Thyroid gland (tissue), 4 donors: Measurements from ENCODE around the gene SLC7A14. TPM values are rescaled to one million over a fixed set of nuclear protein-coding genes. Genes with fewer than 3 reads are reported as not detected.

Experiments used
- DNase-seq, 2 donors: peaks; one replicate each; pipeline ENCODE4 v3.0.0-alpha.2; 2019
- H3K27ac ChIP-seq, 3 donors: fragments of 200-600 bp; sonication (generic); 1 replicate in 2 of 3; 2 replicates in 1 of 3; pipeline ENCODE4 v1.5.1; 2016 to 2019; ENCODE audit warnings: mild to moderate bottlenecking in 1 of 3, moderate library complexity in 1 of 3
- H3K27me3 ChIP-seq: fragments of 200-600 bp; sonication (generic); one replicate; pipeline ENCODE4 v1.5.1; 2019
- H3K36me3 ChIP-seq, 2 donors: fragments of 200-600 bp; sonication (generic); one replicate each; pipeline ENCODE4 v1.5.1; 2016 to 2019
- H3K4me1 ChIP-seq, 2 donors: fragments of 200-600 bp; sonication (generic); one replicate each; pipeline ENCODE4 v1.5.1; 2017 to 2019
- H3K4me3 ChIP-seq, 3 donors: fragments of 200-600 bp; sonication (generic); replicated peaks in 1 of 3; 1 replicate in 2 of 3; 2 replicates in 1 of 3; pipeline ENCODE4 v1.5.1; 2016; ENCODE audit warnings: mild to moderate bottlenecking in 1 of 3
- H3K9me3 ChIP-seq: fragments of 200-600 bp; sonication (generic); one replicate; pipeline ENCODE4 v1.5.1; 2017
- POLR2A ChIP-seq, 2 donors: fragments of 450-650 bp; IDR thresholded peaks; one replicate each; pipeline ENCODE4 v1.6.1; 2017; ENCODE audit warnings: antibody characterized with exemption in 2 of 2, mild to moderate bottlenecking in 2 of 2, moderate library complexity in 1 of 2
- WGBS, 2 donors: methylation state at CpG; one replicate each; pipeline ENCODE4 v1.1.5; 2017; 5-methylcytosine and 5-hydroxymethylcytosine counted together
- intact Hi-C: fragments of 100-400 bp; cut with DNase I; formaldehyde crosslinking; loops from one replicate; pipeline ENCODE4 v1.15.1; 2023
- total RNA-seq, 4 donors: library from RNA; depleted of rRNA; stranded (reverse); fragments of >200 nt; gene quantifications; one replicate each; pipeline ENCODE4 v1.2.3, GENCODE V29; 2016
- TF ChIP-seq, protein P1 (sequence below), 6 experiments: fragments of 200-600 bp in 3 of 6; fragments of 450-650 bp in 3 of 6; sonication (generic) in 3 of 6; IDR thresholded peaks; one replicate each; pipeline ENCODE4 v1.5.1; 2016 to 2019; ENCODE audit warnings: antibody characterized with exemption in 6 of 6, mild to moderate bottlenecking in 2 of 6, inconsistent platforms in 1 of 6, moderate library complexity in 1 of 6

The SLC7A14 gene
- total RNA-seq, 4 donors from 2014 or later: 0.11 to 0.34 (median 0.13) TPM; not detected in 1

DNA sequence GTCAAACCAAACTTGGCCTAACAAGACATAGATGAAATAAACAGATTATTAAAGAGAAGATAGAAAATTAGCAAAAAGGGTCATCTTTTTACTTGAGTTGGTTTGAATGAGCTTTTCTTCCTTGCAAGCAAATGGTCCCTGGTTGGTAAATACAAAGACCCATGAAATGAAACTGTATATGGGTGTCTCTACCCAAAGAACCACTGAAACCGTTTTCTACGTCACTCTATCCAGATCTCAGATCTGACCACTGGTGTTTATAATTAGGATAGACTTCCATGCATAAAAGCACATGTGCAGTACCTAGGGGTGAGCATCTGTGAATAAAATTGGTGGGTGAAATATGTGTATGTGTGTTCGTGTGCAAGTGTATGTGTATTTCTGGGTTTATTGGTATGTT, 94.0 kb downstream of the SLC7A14 start:
- intact Hi-C loops: no loop called here
- no peak for DNase-seq
- Histone ChIP-seq H3K36me3 (no peaks in the 10 kb centered on the region), H3K9me3 (no peaks in the 10 kb centered on the region), H3K4me3 (no peak overlapping the region), H3K4me1 (no peaks in the 10 kb centered on the region), H3K27me3 (no peaks in the 10 kb centered on the region), H3K27ac (no peak overlapping the region)
- 90 to 95% methylated on average over 3 of the region's 3 CpGs for WGBS, 2 donors
- TF ChIP-seq POLR2A (IDR thresholded peaks at IDR 0.05): no peak
- TF ChIP-seq, protein P1, sequence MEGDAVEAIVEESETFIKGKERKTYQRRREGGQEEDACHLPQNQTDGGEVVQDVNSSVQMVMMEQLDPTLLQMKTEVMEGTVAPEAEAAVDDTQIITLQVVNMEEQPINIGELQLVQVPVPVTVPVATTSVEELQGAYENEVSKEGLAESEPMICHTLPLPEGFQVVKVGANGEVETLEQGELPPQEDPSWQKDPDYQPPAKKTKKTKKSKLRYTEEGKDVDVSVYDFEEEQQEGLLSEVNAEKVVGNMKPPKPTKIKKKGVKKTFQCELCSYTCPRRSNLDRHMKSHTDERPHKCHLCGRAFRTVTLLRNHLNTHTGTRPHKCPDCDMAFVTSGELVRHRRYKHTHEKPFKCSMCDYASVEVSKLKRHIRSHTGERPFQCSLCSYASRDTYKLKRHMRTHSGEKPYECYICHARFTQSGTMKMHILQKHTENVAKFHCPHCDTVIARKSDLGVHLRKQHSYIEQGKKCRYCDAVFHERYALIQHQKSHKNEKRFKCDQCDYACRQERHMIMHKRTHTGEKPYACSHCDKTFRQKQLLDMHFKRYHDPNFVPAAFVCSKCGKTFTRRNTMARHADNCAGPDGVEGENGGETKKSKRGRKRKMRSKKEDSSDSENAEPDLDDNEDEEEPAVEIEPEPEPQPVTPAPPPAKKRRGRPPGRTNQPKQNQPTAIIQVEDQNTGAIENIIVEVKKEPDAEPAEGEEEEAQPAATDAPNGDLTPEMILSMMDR (IDR thresholded peaks at IDR 0.05): no peak

- no peak overlapping the region for H3K4me3 ChIP-seq
- H3K27ac ChIP-seq: no peak overlapping the region
- H3K4me1 ChIP-seq: no peaks in the 10 kb centered on the region
- no peaks in the 10 kb centered on the region for H3K9me3 ChIP-seq
- no peak for DNase-seq
- 96 to 97% methylated on average over 2 of the region's 2 CpGs for WGBS, 2 donors
- no peaks in the 10 kb centered on the region for H3K36me3 ChIP-seq
- intact Hi-C loops: no loop called here
- no peak for TF ChIP-seq POLR2A (IDR thresholded peaks at IDR 0.05)
- H3K27me3 ChIP-seq: no peaks in the 10 kb centered on the region
These were observed 94.9 kb downstream of the SLC7A14 start for GRCh38 chr3:170490828-170491560.

DNA sequence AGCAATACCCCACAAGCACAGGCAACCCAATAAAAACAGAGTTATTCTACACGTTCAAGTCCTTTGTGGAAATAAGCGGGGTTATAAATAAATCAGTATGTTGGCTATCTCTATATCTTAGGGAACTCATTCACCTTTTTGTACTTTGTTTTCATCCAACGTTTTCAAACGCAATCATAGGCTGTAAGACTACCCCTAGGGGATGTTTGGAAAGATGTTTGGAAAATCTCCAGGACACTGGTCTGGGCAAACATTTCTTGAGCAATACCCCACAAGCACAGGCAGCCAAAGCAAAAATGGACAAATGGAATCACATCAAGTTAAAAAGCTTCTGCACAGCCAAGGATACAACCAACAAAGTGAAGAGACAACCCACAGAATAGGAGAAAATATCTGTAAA, 97.1 kb downstream of the SLC7A14 start:
- Histone ChIP-seq H3K27ac (no peak overlapping the region), H3K4me1 (no peaks in the 10 kb centered on the region), H3K9me3 (no peaks in the 10 kb centered on the region), H3K36me3 (no peaks in the 10 kb centered on the region), H3K27me3 (no peaks in the 10 kb centered on the region), H3K4me3 (no peak overlapping the region)
- no peak for TF ChIP-seq POLR2A (IDR thresholded peaks at IDR 0.05)
- TF ChIP-seq, protein P1 (IDR thresholded peaks at IDR 0.05): no peak
- no peak for DNase-seq
- intact Hi-C loops: no loop called here
- WGBS, 2 donors: 34 to 46% methylated on average over 4 of the region's 4 CpGs

DNA sequence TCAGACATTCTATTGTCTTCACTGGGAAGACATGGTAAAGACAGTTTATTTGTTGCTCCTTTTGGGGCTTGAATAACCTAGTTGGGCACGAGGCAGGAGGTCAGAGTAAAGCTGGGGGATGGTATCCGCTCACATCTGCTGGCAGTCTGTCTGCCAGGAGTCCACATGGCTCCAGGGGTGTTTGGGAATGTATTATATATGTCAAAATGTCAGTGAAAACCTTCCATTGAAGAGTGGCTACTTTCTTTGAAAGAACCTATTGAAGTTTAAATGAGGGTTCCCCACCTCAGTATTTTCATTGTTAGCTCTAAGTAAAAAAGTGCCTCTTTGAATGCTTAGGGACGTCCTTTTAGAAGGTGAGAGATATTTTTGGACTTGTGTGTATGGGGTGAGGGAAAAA, 98.8 kb downstream of the SLC7A14 start:
- no peak for DNase-seq
- 76 to 81% methylated on average over 3 of the region's 3 CpGs for WGBS, 2 donors
- no peaks in the 10 kb centered on the region for H3K9me3 ChIP-seq
- no peak for TF ChIP-seq POLR2A (IDR thresholded peaks at IDR 0.05)
- TF ChIP-seq, protein P1 (IDR thresholded peaks at IDR 0.05): no peak
- no peaks in the 10 kb centered on the region for H3K36me3 ChIP-seq
- no peak overlapping the region for H3K27ac ChIP-seq
- intact Hi-C loops: no loop called here
- H3K4me1 ChIP-seq: no peaks in the 10 kb centered on the region
- no peak overlapping the region for H3K4me3 ChIP-seq
- H3K27me3 ChIP-seq: no peaks in the 10 kb centered on the region

DNA sequence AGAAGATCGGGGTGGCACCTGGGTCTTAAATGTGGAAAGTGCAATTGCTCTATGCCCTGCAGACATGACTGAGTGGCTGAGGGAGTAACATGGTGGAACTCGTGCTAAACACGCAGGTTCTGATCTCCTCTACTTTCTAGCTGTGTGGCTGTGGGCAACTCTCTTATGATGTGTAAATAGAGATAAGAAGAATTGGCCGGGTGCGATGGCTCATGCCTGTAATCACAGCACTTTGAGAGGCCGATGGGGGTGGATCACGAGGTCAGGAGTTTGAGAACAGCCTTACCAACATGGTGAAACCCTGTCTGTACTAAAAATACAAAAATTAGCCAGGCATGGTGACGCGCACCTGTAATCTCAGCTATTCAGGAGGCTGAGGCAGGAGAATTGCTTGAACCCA, 99.5 kb downstream of the SLC7A14 start:
- TF ChIP-seq, protein P1 (IDR thresholded peaks at IDR 0.05): no peak
- no peak for TF ChIP-seq POLR2A (IDR thresholded peaks at IDR 0.05)
- Histone ChIP-seq H3K27me3 (no peaks in the 10 kb centered on the region), H3K27ac (no peak overlapping the region), H3K4me3 (no peak overlapping the region), H3K36me3 (no peaks in the 10 kb centered on the region), H3K9me3 (no peaks in the 10 kb centered on the region), H3K4me1 (no peaks in the 10 kb centered on the region)
- no peak for DNase-seq
- intact Hi-C loops: no loop called here
- 82 to 88% methylated on average over 9 of the region's 9 CpGs for WGBS, 2 donors
